Suprapubic skin (tissue), 4 donors: ENCODE data around the gene CREB3. TPM values are rescaled to one million over a fixed set of nuclear protein-coding genes. Genes with fewer than 3 reads are reported as not detected.

Source experiments
- DNase-seq, 2 donors: peaks; one replicate each; pipeline ENCODE4 v3.0.0-alpha.2; 2019; ENCODE audit warnings: low spot score in 2 of 2
- H3K27ac ChIP-seq: fragments of 200-600 bp; sonication (generic); one replicate; pipeline ENCODE4 v1.5.1; 2019
- H3K27me3 ChIP-seq: fragments of 200-600 bp; sonication (generic); one replicate; pipeline ENCODE4 v1.5.1; 2019
- H3K36me3 ChIP-seq: fragments of 200-600 bp; sonication (generic); one replicate; pipeline ENCODE4 v1.5.1; 2019
- H3K4me1 ChIP-seq: fragments of 200-600 bp; sonication (generic); one replicate; pipeline ENCODE4 v1.5.1; 2019
- H3K4me3 ChIP-seq: fragments of 200-600 bp; sonication (generic); one replicate; pipeline ENCODE4 v1.5.1; 2019; ENCODE audit warnings: mild to moderate bottlenecking
- H3K9me3 ChIP-seq: fragments of 200-600 bp; sonication (generic); one replicate; pipeline ENCODE4 v1.5.1; 2019
- EP300 ChIP-seq: sonication (generic); formaldehyde crosslinking; IDR thresholded peaks from one replicate; pipeline ENCODE4 v1.6.1; 2017; ENCODE audit warnings: antibody characterized with exemption
- POLR2A ChIP-seq, 2 donors: fragments of 450-650 bp; IDR thresholded peaks; one replicate each; pipeline ENCODE4 v1.6.1; 2017; ENCODE audit warnings: antibody characterized with exemption in 2 of 2, mild to moderate bottlenecking in 2 of 2, moderate library complexity in 2 of 2
- POLR2AphosphoS5 ChIP-seq, 3 donors: sonication (generic); formaldehyde crosslinking; IDR thresholded peaks; one replicate each; pipeline ENCODE4 v1.6.1; 2017; ENCODE audit warnings: antibody characterized with exemption in 3 of 3
- WGBS: methylation state at CpG from one replicate; pipeline ENCODE4 v1.1.5; 2018; 5-methylcytosine and 5-hydroxymethylcytosine counted together
- total RNA-seq, 4 donors: library from RNA; depleted of rRNA; stranded (reverse); fragments of >200 nt; gene quantifications; one replicate each; pipeline ENCODE4 v1.1.0, GENCODE V29; 2016
- TF ChIP-seq, protein P1 (sequence below), 2 donors: fragments of 200-600 bp in 1 of 2; fragments of 450-650 bp in 1 of 2; sonication (generic) in 1 of 2; IDR thresholded peaks; one replicate each; pipeline ENCODE4 v1.5.1; 2016 to 2019; ENCODE audit warnings: antibody characterized with exemption in 2 of 2, mild to moderate bottlenecking in 1 of 2, moderate library complexity in 1 of 2

Gene CREB3
- total RNA-seq, 4 donors from 2014 or later = 18.8 to 24.1 (median 23.1) TPM

DNA sequence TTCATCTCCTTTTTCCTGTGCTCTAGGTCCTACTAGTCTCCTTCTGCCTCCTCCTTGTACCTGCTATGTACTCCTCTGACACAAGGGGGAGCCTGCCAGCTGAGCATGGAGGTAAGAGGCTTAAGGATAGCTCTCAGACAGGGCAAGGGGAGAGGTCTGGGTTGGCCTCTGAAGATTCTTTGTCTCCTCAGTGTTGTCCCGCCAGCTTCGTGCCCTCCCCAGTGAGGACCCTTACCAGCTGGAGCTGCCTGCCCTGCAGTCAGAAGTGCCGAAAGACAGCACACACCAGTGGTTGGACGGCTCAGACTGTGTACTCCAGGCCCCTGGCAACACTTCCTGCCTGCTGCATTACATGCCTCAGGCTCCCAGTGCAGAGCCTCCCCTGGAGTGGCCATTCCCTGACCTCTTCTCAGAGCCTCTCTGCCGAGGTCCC is 3.8 kb downstream of the CREB3 start:
- Histone ChIP-seq H3K9me3 (no peaks in the 10 kb centered on the region), H3K27me3 (no peaks in the 10 kb centered on the region), H3K4me3 (no peak overlapping the region), H3K27ac (no peak overlapping the region), H3K36me3 (peaks cover 63% of the 10 kb centered on the region), H3K4me1 (peaks cover 14% of the 10 kb centered on the region)
- no peak for TF ChIP-seq EP300
- TF ChIP-seq POLR2A (IDR thresholded peaks at IDR 0.05) = no peak
- TF ChIP-seq, protein P1, sequence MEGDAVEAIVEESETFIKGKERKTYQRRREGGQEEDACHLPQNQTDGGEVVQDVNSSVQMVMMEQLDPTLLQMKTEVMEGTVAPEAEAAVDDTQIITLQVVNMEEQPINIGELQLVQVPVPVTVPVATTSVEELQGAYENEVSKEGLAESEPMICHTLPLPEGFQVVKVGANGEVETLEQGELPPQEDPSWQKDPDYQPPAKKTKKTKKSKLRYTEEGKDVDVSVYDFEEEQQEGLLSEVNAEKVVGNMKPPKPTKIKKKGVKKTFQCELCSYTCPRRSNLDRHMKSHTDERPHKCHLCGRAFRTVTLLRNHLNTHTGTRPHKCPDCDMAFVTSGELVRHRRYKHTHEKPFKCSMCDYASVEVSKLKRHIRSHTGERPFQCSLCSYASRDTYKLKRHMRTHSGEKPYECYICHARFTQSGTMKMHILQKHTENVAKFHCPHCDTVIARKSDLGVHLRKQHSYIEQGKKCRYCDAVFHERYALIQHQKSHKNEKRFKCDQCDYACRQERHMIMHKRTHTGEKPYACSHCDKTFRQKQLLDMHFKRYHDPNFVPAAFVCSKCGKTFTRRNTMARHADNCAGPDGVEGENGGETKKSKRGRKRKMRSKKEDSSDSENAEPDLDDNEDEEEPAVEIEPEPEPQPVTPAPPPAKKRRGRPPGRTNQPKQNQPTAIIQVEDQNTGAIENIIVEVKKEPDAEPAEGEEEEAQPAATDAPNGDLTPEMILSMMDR (IDR thresholded peaks at IDR 0.05) = peak; percentile 42 to 81
- DNase-seq = no peak
- 65% methylated on average over 5 of the region's 5 CpGs for WGBS

DNA sequence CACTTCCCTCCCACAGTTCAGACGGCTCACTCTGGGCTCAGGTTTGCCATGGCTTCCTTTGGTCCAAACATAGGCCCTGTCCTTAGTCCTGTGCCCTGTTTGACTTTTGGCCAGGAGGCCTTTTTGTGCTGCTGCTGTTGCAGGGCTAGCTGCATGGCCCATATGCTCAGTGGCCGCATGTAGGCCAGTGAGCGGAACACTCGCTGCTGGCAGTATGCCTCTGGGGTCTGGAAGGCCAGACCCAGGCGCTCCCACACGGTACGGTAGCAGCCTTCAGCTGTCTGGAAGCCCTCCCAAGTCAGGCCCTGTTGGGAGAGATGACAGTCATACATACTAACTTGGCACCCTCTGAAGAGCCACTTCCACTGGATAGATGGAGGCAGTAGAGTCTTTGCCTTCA is 4.7 kb downstream of the CREB3 start:
- H3K27me3 ChIP-seq = no peaks in the 10 kb centered on the region
- no peak overlapping the region for H3K27ac ChIP-seq
- DNase-seq = no peak
- no peak for TF ChIP-seq POLR2AphosphoS5 (IDR thresholded peaks at IDR 0.05)
- no peak for TF ChIP-seq POLR2A (IDR thresholded peaks at IDR 0.05)
- TF ChIP-seq, protein P1 (IDR thresholded peaks at IDR 0.05) = no peak
- TF ChIP-seq EP300 = no peak
- peaks cover 72% of the 10 kb centered on the region for H3K36me3 ChIP-seq
- 78% methylated on average over 4 of the region's 7 CpGs for WGBS
- H3K4me3 ChIP-seq = no peak overlapping the region
- H3K4me1 ChIP-seq = peaks cover 11% of the 10 kb centered on the region
- H3K9me3 ChIP-seq = no peaks in the 10 kb centered on the region

DNA sequence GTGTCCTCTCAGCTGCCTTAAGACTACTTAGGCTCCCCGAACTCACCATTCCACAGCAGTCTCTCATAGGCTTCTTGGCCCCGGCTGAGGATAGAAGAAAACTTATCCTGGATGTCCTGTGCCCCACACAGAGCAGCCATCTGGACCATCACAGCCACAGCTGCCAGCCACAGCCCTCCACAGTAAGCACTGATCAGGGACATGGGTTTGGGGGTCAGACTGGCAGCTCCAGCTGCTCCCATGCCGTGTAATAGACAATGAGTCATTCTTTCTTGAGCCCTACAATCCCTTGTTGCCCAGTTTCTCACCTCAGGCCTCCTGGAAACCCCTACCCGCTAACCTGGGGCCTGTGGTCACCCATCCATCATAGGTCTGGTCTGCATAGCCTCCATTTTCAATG is 5.7 kb downstream of the CREB3 start:
- 62% methylated on average over 4 of the region's 4 CpGs for WGBS
- Histone ChIP-seq H3K27ac (no peak overlapping the region), H3K27me3 (no peaks in the 10 kb centered on the region), H3K9me3 (no peaks in the 10 kb centered on the region), H3K4me1 (peaks cover 4% of the 10 kb centered on the region), H3K4me3 (no peak overlapping the region), H3K36me3 (peaks cover 82% of the 10 kb centered on the region)
- DNase-seq = peak in 1 of 2 donors; percentile 38
- TF ChIP-seq EP300 = no peak
- no peak for TF ChIP-seq POLR2AphosphoS5 (IDR thresholded peaks at IDR 0.05)
- no peak for TF ChIP-seq POLR2A (IDR thresholded peaks at IDR 0.05)
- TF ChIP-seq, protein P1 (IDR thresholded peaks at IDR 0.05) = no peak

DNA sequence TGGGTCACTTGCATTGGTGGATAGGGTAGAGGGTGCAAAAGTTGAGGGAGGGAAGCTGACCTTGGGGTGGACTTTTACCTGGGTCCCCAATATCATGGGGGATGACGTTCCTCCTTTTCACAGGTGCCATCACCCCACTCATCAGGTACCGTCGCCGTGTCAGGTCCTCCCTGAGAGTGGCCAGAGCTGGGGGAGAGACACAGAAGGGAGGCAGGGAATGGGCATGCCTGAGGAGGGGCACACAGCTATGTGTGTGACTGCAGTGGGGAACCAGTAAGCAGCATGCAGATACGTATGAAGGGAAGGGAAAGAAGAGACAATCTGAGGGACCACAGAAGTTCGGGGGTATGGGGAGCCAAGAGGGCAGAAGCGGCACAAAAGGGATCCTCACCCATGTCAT is 6.5 kb downstream of the CREB3 start:
- Histone ChIP-seq H3K36me3 (peaks cover 90% of the 10 kb centered on the region), H3K9me3 (no peaks in the 10 kb centered on the region), H3K27me3 (no peaks in the 10 kb centered on the region), H3K4me3 (no peak overlapping the region), H3K4me1 (no peaks in the 10 kb centered on the region), H3K27ac (no peak overlapping the region)
- TF ChIP-seq, protein P1 (IDR thresholded peaks at IDR 0.05) = no peak
- TF ChIP-seq POLR2AphosphoS5 (IDR thresholded peaks at IDR 0.05) = no peak
- TF ChIP-seq EP300 = no peak
- TF ChIP-seq POLR2A (IDR thresholded peaks at IDR 0.05) = no peak
- DNase-seq = peak in 1 of 2 donors; percentile 40
- 87% methylated on average over 7 of the region's 7 CpGs for WGBS

DNA sequence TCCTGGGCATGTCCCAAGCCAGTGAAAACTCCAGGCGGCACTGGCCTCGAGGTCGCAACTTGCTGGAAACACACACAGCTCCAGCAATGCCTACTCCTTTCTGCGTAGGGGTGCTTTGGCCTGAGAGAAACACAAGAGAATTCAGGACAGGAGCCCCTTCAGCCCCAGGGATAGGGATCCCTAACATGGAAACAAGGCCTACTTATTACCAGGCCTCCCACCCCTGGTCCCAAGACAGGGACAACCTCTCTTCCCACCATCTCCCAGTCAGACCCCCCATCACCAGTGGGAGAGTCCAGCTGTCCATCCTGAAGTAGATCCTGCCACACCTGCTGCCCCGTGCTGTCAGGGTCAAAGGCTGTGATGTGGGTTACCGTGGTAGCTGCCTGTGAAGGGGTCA is 7.8 kb downstream of the CREB3 start:
- peaks cover 9% of the 10 kb centered on the region for H3K4me1 ChIP-seq
- WGBS = 80% methylated on average over 1 of the region's 6 CpGs
- peaks cover 97% of the 10 kb centered on the region for H3K36me3 ChIP-seq
- TF ChIP-seq POLR2A (IDR thresholded peaks at IDR 0.05) = no peak
- TF ChIP-seq POLR2AphosphoS5 (IDR thresholded peaks at IDR 0.05) = no peak
- TF ChIP-seq EP300 = no peak
- TF ChIP-seq, protein P1 (IDR thresholded peaks at IDR 0.05) = no peak
- H3K27me3 ChIP-seq = no peaks in the 10 kb centered on the region
- H3K27ac ChIP-seq = no peak overlapping the region
- DNase-seq = no peak
- no peak overlapping the region for H3K4me3 ChIP-seq
- no peaks in the 10 kb centered on the region for H3K9me3 ChIP-seq
